ENCODE results near the gene CELF4.

The CELF4 gene

GRCh38 chr18:37274309-37275236 is 291.0 kb downstream of the CELF4 start:
- no peak for TF ChIP-seq EZH2phosphoT487 (IDR thresholded peaks at IDR 0.05; ENCODE audit: borderline replicate concordance, low read length)
- TF ChIP-seq CTCF (IDR thresholded peaks at IDR 0.05; ENCODE audit: low read depth, low read length, poor library complexity, severe bottlenecking): no peak
- H3K9me2 ChIP-seq (replicated peaks; ENCODE audit: control insufficient read depth, low read length): no peaks in the 10 kb centered on the region
- no peaks in the 10 kb centered on the region for H3K36me3 ChIP-seq (ENCODE audit: control insufficient read depth, low read length)
- no peaks in the 10 kb centered on the region for H3K4me1 ChIP-seq (ENCODE audit: control insufficient read depth, low read length)
- no peaks in the 10 kb centered on the region for H4K20me1 ChIP-seq (ENCODE audit: control insufficient read depth, insufficient read depth, low read depth, low read length)
- no peaks in the 10 kb centered on the region for H3F3A ChIP-seq (ENCODE audit: control insufficient read depth, insufficient read depth)
- no peak overlapping the region for H3K4me3 ChIP-seq (ENCODE audit: low read length)
- H3K9me3 ChIP-seq (ENCODE audit: control insufficient read depth, insufficient read depth, low read length): no peaks in the 10 kb centered on the region
- no peak overlapping the region for H3K27ac ChIP-seq (ENCODE audit: low read depth, low read length)
- no peaks in the 10 kb centered on the region for H3K79me2 ChIP-seq (ENCODE audit: control insufficient read depth, low read length)
- H3K4me2 ChIP-seq (ENCODE audit: low read length): no peak overlapping the region
- no peaks in the 10 kb centered on the region for H3K27me3 ChIP-seq (ENCODE audit: control insufficient read depth, low read length)

GRCh38 chr18:37272841-37273240 is 292.8 kb downstream of the CELF4 start:
- Histone ChIP-seq H3K9me3 (ENCODE audit: control insufficient read depth, insufficient read depth, low read length) (no peaks in the 10 kb centered on the region), H3K4me1 (ENCODE audit: control insufficient read depth, low read length) (peaks cover 2% of the 10 kb centered on the region; the same call in 1 of the 2 replicates), H3K9me2 (replicated peaks; ENCODE audit: control insufficient read depth, low read length) (no peaks in the 10 kb centered on the region), H3K4me2 (ENCODE audit: low read length) (no peak overlapping the region), H3K4me3 (ENCODE audit: low read length) (no peak overlapping the region), H3F3A (ENCODE audit: control insufficient read depth, insufficient read depth) (no peaks in the 10 kb centered on the region), H4K20me1 (ENCODE audit: control insufficient read depth, insufficient read depth, low read depth, low read length) (no peaks in the 10 kb centered on the region), H3K27ac (ENCODE audit: low read depth, low read length) (no peak overlapping the region), H3K36me3 (ENCODE audit: control insufficient read depth, low read length) (no peaks in the 10 kb centered on the region), H3K79me2 (ENCODE audit: control insufficient read depth, low read length) (no peaks in the 10 kb centered on the region), H3K27me3 (ENCODE audit: control insufficient read depth, low read length) (no peaks in the 10 kb centered on the region)
- TF ChIP-seq CTCF (IDR thresholded peaks at IDR 0.05; ENCODE audit: low read depth, low read length, poor library complexity, severe bottlenecking): no peak
- no peak for TF ChIP-seq EZH2phosphoT487 (IDR thresholded peaks at IDR 0.05; ENCODE audit: borderline replicate concordance, low read length)

DNA sequence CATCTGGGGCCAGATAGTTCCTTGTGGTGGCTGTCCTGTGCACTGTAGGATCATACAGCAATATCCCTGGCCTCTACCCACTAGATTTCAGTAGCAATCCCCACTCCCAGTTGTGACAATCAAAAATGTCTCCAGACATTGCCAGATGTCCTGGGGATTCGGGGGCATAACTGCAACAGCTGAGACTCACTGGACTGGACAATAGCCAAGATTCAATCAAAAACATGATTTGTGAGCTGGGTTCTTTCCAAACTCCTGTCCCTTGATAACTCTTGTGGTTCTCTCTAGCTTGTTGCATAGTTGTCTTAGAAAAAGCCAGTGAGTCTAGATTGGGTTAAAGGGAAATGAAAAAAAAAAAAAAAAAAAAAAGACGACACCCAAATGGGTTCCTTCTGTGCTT is 293.4 kb downstream of the CELF4 start:
- H3K36me3 ChIP-seq (ENCODE audit: control insufficient read depth, low read length): no peaks in the 10 kb centered on the region
- H3K9me2 ChIP-seq (replicated peaks; ENCODE audit: control insufficient read depth, low read length): no peaks in the 10 kb centered on the region
- TF ChIP-seq EZH2phosphoT487 (IDR thresholded peaks at IDR 0.05; ENCODE audit: borderline replicate concordance, low read length) (no peak), CTCF (IDR thresholded peaks at IDR 0.05; ENCODE audit: low read depth, low read length, poor library complexity, severe bottlenecking) (no peak)
- H3K9me3 ChIP-seq (ENCODE audit: control insufficient read depth, insufficient read depth, low read length): no peaks in the 10 kb centered on the region
- no peak overlapping the region for H3K4me3 ChIP-seq (ENCODE audit: low read length)
- peaks cover 2% of the 10 kb centered on the region; the same call in 1 of the 2 replicates for H3K4me1 ChIP-seq (ENCODE audit: control insufficient read depth, low read length)
- H3K27ac ChIP-seq (ENCODE audit: low read depth, low read length): no peak overlapping the region
- H3K4me2 ChIP-seq (ENCODE audit: low read length): no peak overlapping the region
- no peaks in the 10 kb centered on the region for H3K27me3 ChIP-seq (ENCODE audit: control insufficient read depth, low read length)
- no peaks in the 10 kb centered on the region for H3K79me2 ChIP-seq (ENCODE audit: control insufficient read depth, low read length)
- no peaks in the 10 kb centered on the region for H4K20me1 ChIP-seq (ENCODE audit: control insufficient read depth, insufficient read depth, low read depth, low read length)
- H3F3A ChIP-seq (ENCODE audit: control insufficient read depth, insufficient read depth): no peaks in the 10 kb centered on the region
